ENCODE data around the gene BCAP29. TPM values are rescaled to one million over a fixed set of nuclear protein-coding genes. Genes with fewer than 3 reads are reported as not detected.

BCAP29 gene
- total RNA-seq, 2 donors from 2014 or later, result 39.5 to 46.0 TPM

GRCh38 chr7:107630342-107630741 is 50.3 kb downstream of the BCAP29 start:
- WGBS, 2 experiments (ENCODE audit: insufficient coverage in 1 of 2, insufficient read length in 1 of 2), result 88 to 89% methylated on average over 1 to 8 of the region's 8 CpGs

GRCh38 chr7:107631588-107632491 is 51.8 kb downstream of the BCAP29 start:
- no peaks in the 10 kb centered on the region for H3K9me3 Mint-ChIP-seq
- Histone ChIP-seq H3K4me3 (ENCODE audit: low read length) (no peak overlapping the region), H3K9me3 (ENCODE audit: control insufficient read depth, low read length) (no peaks in the 10 kb centered on the region), H3K27ac (ENCODE audit: low read depth, low read length) (no peak overlapping the region), H3K9ac (ENCODE audit: extremely low read depth, low read length, poor library complexity, severe bottlenecking) (no peak overlapping the region), H3K27me3 (ENCODE audit: control insufficient read depth, insufficient read depth, low read length, poor library complexity, severe bottlenecking) (no peaks in the 10 kb centered on the region), H3K36me3 (ENCODE audit: control insufficient read depth, insufficient read depth, low read length) (no peaks in the 10 kb centered on the region), H3K4me1 (ENCODE audit: control insufficient read depth, insufficient read depth, low read length) (no peaks in the 10 kb centered on the region)
- no peaks in the 10 kb centered on the region for H3K27me3 Mint-ChIP-seq (ENCODE audit: insufficient read depth)
- H3K36me3 Mint-ChIP-seq (ENCODE audit: low read depth), result no peaks in the 10 kb centered on the region
- no peak overlapping the region for H3K4me3 Mint-ChIP-seq
- TF ChIP-seq CTCF (conservative IDR thresholded peaks at IDR 0.05), result peak; percentile 30
- DNase-seq, result no peak
- H3K27ac Mint-ChIP-seq, result no peak overlapping the region
- H3K4me1 Mint-ChIP-seq, result peaks cover 3% of the 10 kb centered on the region
- 89 to 93% methylated on average over 4 to 12 of the region's 12 CpGs for WGBS, 2 experiments (ENCODE audit: insufficient coverage in 1 of 2, insufficient read length in 1 of 2)

More at GRCh38 chr7:107630342-107630741, 50.3 kb downstream of the BCAP29 start:
- Mint-ChIP-seq H3K27me3 (ENCODE audit: insufficient read depth) (no peaks in the 10 kb centered on the region), H3K36me3 (ENCODE audit: low read depth) (no peaks in the 10 kb centered on the region), H3K4me3 (no peak overlapping the region), H3K4me1 (peaks cover 3% of the 10 kb centered on the region), H3K27ac (no peak overlapping the region), H3K9me3 (no peaks in the 10 kb centered on the region)
- H3K36me3 ChIP-seq (ENCODE audit: control insufficient read depth, insufficient read depth, low read length), result no peaks in the 10 kb centered on the region
- no peaks in the 10 kb centered on the region for H3K9me3 ChIP-seq (ENCODE audit: control insufficient read depth, low read length)
- H3K27me3 ChIP-seq (ENCODE audit: control insufficient read depth, insufficient read depth, low read length, poor library complexity, severe bottlenecking), result no peaks in the 10 kb centered on the region
- DNase-seq, result no peak
- TF ChIP-seq CTCF (conservative IDR thresholded peaks at IDR 0.05), result no peak
- H3K9ac ChIP-seq (ENCODE audit: extremely low read depth, low read length, poor library complexity, severe bottlenecking), result no peak overlapping the region
- no peak overlapping the region for H3K4me3 ChIP-seq (ENCODE audit: low read length)
- no peaks in the 10 kb centered on the region for H3K4me1 ChIP-seq (ENCODE audit: control insufficient read depth, insufficient read depth, low read length)
- no peak overlapping the region for H3K27ac ChIP-seq (ENCODE audit: low read depth, low read length)

- H3K4me1 Mint-ChIP-seq, result peaks cover 3% of the 10 kb centered on the region
- no peak overlapping the region for H3K27ac ChIP-seq (ENCODE audit: low read depth, low read length)
- no peak overlapping the region for H3K4me3 Mint-ChIP-seq
- no peak for DNase-seq
- 91 to 94% methylated on average over 2 of the region's 2 CpGs for WGBS, 2 experiments (ENCODE audit: insufficient coverage in 1 of 2, insufficient read length in 1 of 2)
- no peaks in the 10 kb centered on the region for H3K36me3 Mint-ChIP-seq (ENCODE audit: low read depth)
- TF ChIP-seq CTCF (conservative IDR thresholded peaks at IDR 0.05), result no peak
- no peaks in the 10 kb centered on the region for H3K9me3 ChIP-seq (ENCODE audit: control insufficient read depth, low read length)
- no peak overlapping the region for H3K27ac Mint-ChIP-seq
- no peaks in the 10 kb centered on the region for H3K27me3 Mint-ChIP-seq (ENCODE audit: insufficient read depth)
- H3K9ac ChIP-seq (ENCODE audit: extremely low read depth, low read length, poor library complexity, severe bottlenecking), result no peak overlapping the region
- no peaks in the 10 kb centered on the region for H3K27me3 ChIP-seq (ENCODE audit: control insufficient read depth, insufficient read depth, low read length, poor library complexity, severe bottlenecking)
- no peaks in the 10 kb centered on the region for H3K36me3 ChIP-seq (ENCODE audit: control insufficient read depth, insufficient read depth, low read length)
- H3K4me1 ChIP-seq (ENCODE audit: control insufficient read depth, insufficient read depth, low read length), result no peaks in the 10 kb centered on the region
- no peaks in the 10 kb centered on the region for H3K9me3 Mint-ChIP-seq
- no peak overlapping the region for H3K4me3 ChIP-seq (ENCODE audit: low read length)
Observed at GRCh38 chr7:107632492-107632865, 52.4 kb downstream of the BCAP29 start.
